HL-60 (cell line): ENCODE measurements around the gene ADAT2.

Source experiments
- CTCF ChIP-seq: IDR thresholded peaks from one replicate; pipeline ENCODE4 v1.5.1; 2011; ENCODE audit warnings: low read length, control low read depth, inconsistent platforms; ENCODE audit not compliant: insufficient read depth
- POLR2AphosphoS5 ChIP-seq: IDR thresholded peaks from 2 replicates; pipeline ENCODE4 v1.6.1; 2012; ENCODE audit warnings: low read depth

- TF ChIP-seq POLR2AphosphoS5: no peak
- no peak for TF ChIP-seq CTCF
Measured at GRCh38 chr6:143408787-143409162, 41.7 kb downstream of the ADAT2 start.
